DMS79 (cell line): ENCODE measurements around the gene PSKH1.
"Not testable (repeated sequence)": the region's sequence is repeated elsewhere in the genome, so short reads cannot be mapped to it uniquely, and the experiment has no call there.

Experiments used
- DNase-seq: peaks from one replicate; lab custom pipeline; 2025; lab: John Stamatoyannopoulos, UW

PSKH1 gene

GRCh38 chr16:67963292-67963661, 70.2 kb downstream of the PSKH1 start:
- DNase-seq, result no peak

- no peak for DNase-seq
These were observed 70.7 kb downstream of the PSKH1 start for GRCh38 chr16:67963662-67964321.

GRCh38 chr16:67964477-67965131, 71.5 kb downstream of the PSKH1 start:
- no peak for DNase-seq

- DNase-seq, result no peak
These were observed 72.9 kb downstream of the PSKH1 start for GRCh38 chr16:67965668-67966548.

- no peak for DNase-seq
These were observed 73.6 kb downstream of the PSKH1 start for GRCh38 chr16:67966549-67967182.

GRCh38 chr16:67967183-67967957, 74.3 kb downstream of the PSKH1 start:
- DNase-seq, result no peak

- DNase-seq, result no peak
These were observed 74.9 kb downstream of the PSKH1 start for GRCh38 chr16:67967958-67968399.

GRCh38 chr16:67968400-67969253, 75.6 kb downstream of the PSKH1 start, which contains the start of gene SLC12A4:
Gene SLC12A4 (minus strand): TSS chr16:67968637. CDS start chr16:67968553, 84 bp downstream.
- DNase-seq, result no peak

- DNase-seq, result no peak
These were observed 76.4 kb downstream of the PSKH1 start for GRCh38 chr16:67969254-67970039.

GRCh38 chr16:67971111-67971510, 78.1 kb downstream of the PSKH1 start:
- DNase-seq, result no peak

GRCh38 chr16:67972285-67972684, 79.2 kb downstream of the PSKH1 start:
- not testable (repeated sequence) for DNase-seq

GRCh38 chr16:67975321-67976105, 82.5 kb downstream of the PSKH1 start:
- DNase-seq, result no peak

- no peak for DNase-seq
These were observed 83.2 kb downstream of the PSKH1 start for GRCh38 chr16:67976205-67976604.

- no peak for DNase-seq
These were observed 84.0 kb downstream of the PSKH1 start for GRCh38 chr16:67977005-67977404.

GRCh38 chr16:67977469-67978227, 84.6 kb downstream of the PSKH1 start:
- DNase-seq, result no peak
